ENCODE data around the gene NBEAL2. TPM values are rescaled to one million over a fixed set of nuclear protein-coding genes. Genes with fewer than 3 reads are reported as not detected.

NBEAL2 gene
- polyA plus RNA-seq, 1 donor from 2014 or later, result 3.3 TPM

DNA sequence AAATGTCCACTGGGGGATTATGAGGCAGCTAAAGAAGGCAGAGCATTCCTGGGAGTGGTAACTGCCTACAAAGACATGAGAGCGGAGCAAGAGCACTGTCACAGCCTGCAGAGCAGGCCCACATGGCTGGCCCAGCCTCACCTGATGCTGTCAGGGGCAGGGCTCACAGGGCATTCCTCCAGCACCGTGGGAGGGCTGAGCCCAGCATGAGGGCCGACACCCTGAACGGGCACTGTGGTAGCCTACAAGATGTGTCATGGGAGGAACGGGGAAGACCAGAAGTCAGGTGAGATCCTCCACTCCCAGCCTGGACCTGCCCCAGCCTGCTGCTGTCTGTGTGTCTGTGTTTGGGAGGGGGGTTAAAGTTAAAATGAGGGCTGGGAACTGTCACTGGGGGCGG is 33.0 kb upstream of the NBEAL2 start:
- no peak overlapping the region for H3K4me3 ChIP-seq (ENCODE audit: low read length)
- H3K4me2 ChIP-seq (ENCODE audit: low read length), result no peak overlapping the region
- no peaks in the 10 kb centered on the region for H3K9me2 ChIP-seq (ENCODE audit: insufficient read depth, low read length)
- H2AFZ ChIP-seq (ENCODE audit: low read depth, low read length), result no peak overlapping the region
- H4K20me1 ChIP-seq (ENCODE audit: insufficient read depth), result no peaks in the 10 kb centered on the region
- no peak overlapping the region for H3K9ac ChIP-seq (ENCODE audit: low read length)
- H3K36me3 ChIP-seq (ENCODE audit: insufficient read depth, low read length), result no peaks in the 10 kb centered on the region
- peaks cover 3% of the 10 kb centered on the region for H3K9me3 ChIP-seq (ENCODE audit: low read length)
- no peak overlapping the region for H3K27ac ChIP-seq (ENCODE audit: low read length)
- no peaks in the 10 kb centered on the region for H3F3A ChIP-seq (ENCODE audit: insufficient read depth, low read length, poor library complexity, severe bottlenecking)
- H3K27me3 ChIP-seq (ENCODE audit: insufficient read depth, low read depth, low read length), result no peaks in the 10 kb centered on the region
- no peak for TF ChIP-seq SMC3 (conservative IDR thresholded peaks at IDR 0.05; ENCODE audit: poor library complexity)
- no peak for TF ChIP-seq RAD21 (conservative IDR thresholded peaks at IDR 0.05)
- no peak for TF ChIP-seq EP300 (conservative IDR thresholded peaks at IDR 0.05; ENCODE audit: poor library complexity, severe bottlenecking)
- TF ChIP-seq POLR2AphosphoS5 (IDR thresholded peaks at IDR 0.05), result no peak
- TF ChIP-seq, protein P1, sequence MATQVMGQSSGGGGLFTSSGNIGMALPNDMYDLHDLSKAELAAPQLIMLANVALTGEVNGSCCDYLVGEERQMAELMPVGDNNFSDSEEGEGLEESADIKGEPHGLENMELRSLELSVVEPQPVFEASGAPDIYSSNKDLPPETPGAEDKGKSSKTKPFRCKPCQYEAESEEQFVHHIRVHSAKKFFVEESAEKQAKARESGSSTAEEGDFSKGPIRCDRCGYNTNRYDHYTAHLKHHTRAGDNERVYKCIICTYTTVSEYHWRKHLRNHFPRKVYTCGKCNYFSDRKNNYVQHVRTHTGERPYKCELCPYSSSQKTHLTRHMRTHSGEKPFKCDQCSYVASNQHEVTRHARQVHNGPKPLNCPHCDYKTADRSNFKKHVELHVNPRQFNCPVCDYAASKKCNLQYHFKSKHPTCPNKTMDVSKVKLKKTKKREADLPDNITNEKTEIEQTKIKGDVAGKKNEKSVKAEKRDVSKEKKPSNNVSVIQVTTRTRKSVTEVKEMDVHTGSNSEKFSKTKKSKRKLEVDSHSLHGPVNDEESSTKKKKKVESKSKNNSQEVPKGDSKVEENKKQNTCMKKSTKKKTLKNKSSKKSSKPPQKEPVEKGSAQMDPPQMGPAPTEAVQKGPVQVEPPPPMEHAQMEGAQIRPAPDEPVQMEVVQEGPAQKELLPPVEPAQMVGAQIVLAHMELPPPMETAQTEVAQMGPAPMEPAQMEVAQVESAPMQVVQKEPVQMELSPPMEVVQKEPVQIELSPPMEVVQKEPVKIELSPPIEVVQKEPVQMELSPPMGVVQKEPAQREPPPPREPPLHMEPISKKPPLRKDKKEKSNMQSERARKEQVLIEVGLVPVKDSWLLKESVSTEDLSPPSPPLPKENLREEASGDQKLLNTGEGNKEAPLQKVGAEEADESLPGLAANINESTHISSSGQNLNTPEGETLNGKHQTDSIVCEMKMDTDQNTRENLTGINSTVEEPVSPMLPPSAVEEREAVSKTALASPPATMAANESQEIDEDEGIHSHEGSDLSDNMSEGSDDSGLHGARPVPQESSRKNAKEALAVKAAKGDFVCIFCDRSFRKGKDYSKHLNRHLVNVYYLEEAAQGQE (IDR thresholded peaks at IDR 0.05; ENCODE audit: borderline replicate concordance), result no peak
- TF ChIP-seq, protein P2, sequence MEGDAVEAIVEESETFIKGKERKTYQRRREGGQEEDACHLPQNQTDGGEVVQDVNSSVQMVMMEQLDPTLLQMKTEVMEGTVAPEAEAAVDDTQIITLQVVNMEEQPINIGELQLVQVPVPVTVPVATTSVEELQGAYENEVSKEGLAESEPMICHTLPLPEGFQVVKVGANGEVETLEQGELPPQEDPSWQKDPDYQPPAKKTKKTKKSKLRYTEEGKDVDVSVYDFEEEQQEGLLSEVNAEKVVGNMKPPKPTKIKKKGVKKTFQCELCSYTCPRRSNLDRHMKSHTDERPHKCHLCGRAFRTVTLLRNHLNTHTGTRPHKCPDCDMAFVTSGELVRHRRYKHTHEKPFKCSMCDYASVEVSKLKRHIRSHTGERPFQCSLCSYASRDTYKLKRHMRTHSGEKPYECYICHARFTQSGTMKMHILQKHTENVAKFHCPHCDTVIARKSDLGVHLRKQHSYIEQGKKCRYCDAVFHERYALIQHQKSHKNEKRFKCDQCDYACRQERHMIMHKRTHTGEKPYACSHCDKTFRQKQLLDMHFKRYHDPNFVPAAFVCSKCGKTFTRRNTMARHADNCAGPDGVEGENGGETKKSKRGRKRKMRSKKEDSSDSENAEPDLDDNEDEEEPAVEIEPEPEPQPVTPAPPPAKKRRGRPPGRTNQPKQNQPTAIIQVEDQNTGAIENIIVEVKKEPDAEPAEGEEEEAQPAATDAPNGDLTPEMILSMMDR (IDR thresholded peaks at IDR 0.05; ENCODE audit: poor library complexity, severe bottlenecking), result no peak
- no peak for TF ChIP-seq MXI1 (conservative IDR thresholded peaks at IDR 0.05; ENCODE audit: poor library complexity, severe bottlenecking)
- no peak for TF ChIP-seq TAF1 (IDR thresholded peaks at IDR 0.05; ENCODE audit: low read depth)
- no peak for TF ChIP-seq EZH2 (IDR thresholded peaks at IDR 0.05; ENCODE audit: borderline replicate concordance, insufficient read depth, low read length, poor library complexity, severe bottlenecking)
- peaks cover 18% of the 10 kb centered on the region for H3K79me2 ChIP-seq (replicated peaks; ENCODE audit: insufficient read depth, low read length)

DNA sequence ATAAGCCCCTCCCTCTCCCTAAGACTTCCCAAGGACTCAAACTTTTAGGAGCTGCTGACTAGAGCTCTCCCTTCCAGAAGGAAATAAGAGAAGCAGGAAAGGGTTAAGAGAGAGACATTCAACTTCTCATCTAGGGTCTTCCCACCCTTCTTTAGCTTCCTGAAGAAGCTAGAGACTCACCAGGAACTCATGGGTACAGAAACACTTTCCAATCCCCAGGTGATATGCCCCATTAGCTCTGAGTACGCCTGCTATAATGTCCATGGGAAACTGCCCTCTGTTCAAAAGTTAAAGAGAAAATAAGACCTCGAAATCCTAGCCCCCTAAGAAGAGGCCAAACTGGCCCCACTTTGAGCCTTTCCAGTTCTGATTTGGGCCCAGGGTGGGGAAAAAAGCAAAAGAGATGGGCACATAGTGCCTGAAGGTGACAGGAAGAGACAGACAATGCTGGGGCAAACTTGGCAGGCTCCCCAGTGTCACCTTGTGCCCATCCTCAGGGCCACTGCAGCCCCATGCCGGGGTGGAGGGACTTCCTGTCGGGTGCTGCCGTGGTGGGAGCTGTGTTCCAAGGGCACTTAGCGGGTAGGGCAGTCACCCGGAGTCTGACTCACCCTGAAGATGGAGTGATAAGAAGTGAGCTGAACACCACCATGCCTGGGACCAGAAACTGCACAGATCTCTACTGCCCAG is 32.5 kb upstream of the NBEAL2 start:
- no peak overlapping the region for H3K9ac ChIP-seq (ENCODE audit: low read length)

More for the DNA sequence above, 32.5 kb upstream of the NBEAL2 start:
- Histone ChIP-seq H3K27ac (ENCODE audit: low read length) (no peak overlapping the region), H4K20me1 (ENCODE audit: insufficient read depth) (no peaks in the 10 kb centered on the region), H2AFZ (ENCODE audit: low read depth, low read length) (no peak overlapping the region), H3K36me3 (ENCODE audit: insufficient read depth, low read length) (no peaks in the 10 kb centered on the region), H3K9me2 (ENCODE audit: insufficient read depth, low read length) (no peaks in the 10 kb centered on the region), H3K4me3 (ENCODE audit: low read length) (no peak overlapping the region), H3K27me3 (ENCODE audit: insufficient read depth, low read depth, low read length) (no peaks in the 10 kb centered on the region), H3K4me2 (ENCODE audit: low read length) (no peak overlapping the region), H3F3A (ENCODE audit: insufficient read depth, low read length, poor library complexity, severe bottlenecking) (no peaks in the 10 kb centered on the region), H3K9me3 (ENCODE audit: low read length) (peaks cover 3% of the 10 kb centered on the region), H3K79me2 (replicated peaks; ENCODE audit: insufficient read depth, low read length) (peaks cover 20% of the 10 kb centered on the region)
- TF ChIP-seq SMC3 (conservative IDR thresholded peaks at IDR 0.05; ENCODE audit: poor library complexity) (no peak), TAF1 (IDR thresholded peaks at IDR 0.05; ENCODE audit: low read depth) (no peak), RAD21 (conservative IDR thresholded peaks at IDR 0.05) (no peak), EP300 (conservative IDR thresholded peaks at IDR 0.05; ENCODE audit: poor library complexity, severe bottlenecking) (no peak), EZH2 (IDR thresholded peaks at IDR 0.05; ENCODE audit: borderline replicate concordance, insufficient read depth, low read length, poor library complexity, severe bottlenecking) (no peak), MXI1 (conservative IDR thresholded peaks at IDR 0.05; ENCODE audit: poor library complexity, severe bottlenecking) (no peak), POLR2AphosphoS5 (IDR thresholded peaks at IDR 0.05) (no peak)
- TF ChIP-seq, protein P2 (IDR thresholded peaks at IDR 0.05; ENCODE audit: poor library complexity, severe bottlenecking), result no peak
- TF ChIP-seq, protein P1 (IDR thresholded peaks at IDR 0.05; ENCODE audit: borderline replicate concordance), result no peak

Measured in neural cell (in vitro differentiated cells).